Measurements from ENCODE around the gene RABAC1.

Gene RABAC1

DNA sequence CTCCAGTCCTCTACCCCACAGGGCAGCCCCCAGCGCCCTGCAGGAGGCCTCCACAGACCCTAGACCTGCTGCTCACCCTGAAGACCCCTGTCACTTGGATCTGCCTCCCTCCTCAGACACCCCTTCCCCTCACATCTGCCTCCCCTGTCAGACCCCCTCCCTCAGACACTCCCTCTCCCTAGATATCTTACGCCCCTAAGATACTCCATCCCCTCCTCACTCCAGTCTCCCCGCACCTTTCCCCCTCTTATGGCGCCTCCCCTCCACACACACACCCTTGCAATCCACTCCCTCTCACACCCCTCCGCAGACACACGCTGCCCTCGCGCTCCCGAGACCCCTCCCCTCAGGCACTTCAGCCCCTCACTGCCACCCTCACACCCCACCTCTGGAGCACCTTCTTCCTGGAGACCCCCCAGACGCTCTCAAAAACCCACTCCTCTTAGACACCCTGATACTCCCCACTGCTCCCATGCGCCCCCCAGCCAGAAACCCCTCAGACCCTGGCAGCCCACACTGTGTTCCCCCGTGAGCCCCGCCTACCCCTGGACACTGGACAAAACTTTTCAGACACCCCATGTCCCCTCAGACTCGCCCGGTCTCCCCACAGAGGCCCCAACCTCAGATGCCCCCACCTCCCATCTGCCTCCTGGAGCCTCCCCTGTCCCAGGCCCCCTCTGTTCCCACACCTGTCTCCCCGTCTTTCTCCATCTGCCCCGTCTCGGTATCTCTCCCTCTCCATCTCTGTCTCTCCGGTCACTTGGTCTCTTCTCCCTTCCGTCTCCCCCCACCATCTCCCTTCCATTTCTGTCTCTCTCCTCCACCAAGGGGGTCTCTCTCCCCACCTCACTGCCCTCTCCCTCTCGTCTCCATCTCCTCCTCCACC lies 45.3 kb downstream of the RABAC1 start:
- DNase-seq = no peak

DNA sequence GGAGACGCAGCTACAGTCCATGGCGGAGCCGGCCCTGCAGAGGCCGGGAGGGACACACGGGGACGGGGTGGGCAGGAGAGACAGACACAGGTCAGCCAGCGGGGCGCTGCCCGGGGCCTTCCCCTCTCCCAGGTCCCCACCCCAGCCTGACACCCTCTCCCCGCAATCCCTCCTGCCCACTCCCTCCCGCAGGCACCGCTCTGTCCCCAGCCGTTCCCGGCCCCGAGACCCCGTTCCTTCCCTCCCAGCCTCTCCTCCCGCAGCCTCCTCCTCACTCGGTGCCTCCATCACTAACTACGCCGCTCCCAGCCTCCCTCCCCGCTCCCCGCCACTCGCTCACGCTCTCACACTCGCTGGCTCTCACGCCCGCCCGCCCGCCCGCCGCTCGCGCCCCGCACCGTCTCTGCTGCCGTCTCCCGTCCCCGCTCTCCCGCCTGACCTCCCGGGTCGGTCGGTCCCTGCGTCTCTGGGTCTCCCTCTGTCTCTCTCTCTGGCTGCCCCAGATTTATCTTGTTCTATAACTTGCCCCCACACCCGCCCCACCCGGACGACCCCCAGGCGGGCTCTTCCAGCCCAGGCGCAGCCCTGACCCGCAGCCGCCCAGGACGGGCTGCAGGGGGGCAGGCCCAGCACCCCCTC lies 46.1 kb downstream of the RABAC1 start:
- DNase-seq = no peak

DNA sequence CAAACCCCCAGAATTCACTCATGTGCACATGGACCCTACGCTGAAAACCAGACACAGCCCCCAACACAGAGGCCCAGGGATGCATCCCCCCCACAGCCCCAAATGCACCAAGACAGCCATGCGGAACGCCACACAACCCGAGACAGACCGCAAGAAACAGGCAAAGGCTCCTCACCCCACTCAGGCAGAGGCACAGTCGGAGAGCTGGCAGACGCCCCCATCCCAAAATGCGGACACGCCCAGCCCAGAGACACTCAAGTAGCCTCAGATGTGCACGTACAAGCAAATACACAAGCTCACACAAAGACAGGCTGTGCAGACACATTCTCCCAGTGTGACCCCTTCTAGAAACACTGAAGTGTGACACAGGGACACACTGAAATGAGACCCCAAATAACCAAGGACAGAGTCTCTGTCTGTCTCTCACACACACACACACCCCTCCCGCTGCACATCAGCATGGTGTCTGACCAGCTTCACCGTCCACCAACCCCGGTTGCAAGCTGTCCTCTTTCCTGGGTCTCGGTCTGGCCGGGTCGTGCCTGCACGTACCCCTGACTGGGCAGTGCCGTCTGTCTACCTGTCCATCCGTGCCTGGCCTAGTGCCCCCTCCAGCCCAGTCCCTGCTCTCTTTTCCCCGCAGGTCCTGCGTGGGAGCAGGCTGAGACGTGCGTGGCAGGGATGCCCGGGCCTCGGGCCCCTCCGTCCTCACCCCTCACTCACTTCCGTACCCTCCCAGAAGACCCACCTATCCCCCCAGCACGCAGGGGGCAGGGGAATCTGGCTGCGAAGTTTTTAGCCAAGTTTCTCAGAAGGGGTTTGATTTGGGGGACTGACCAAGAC lies 47.0 kb downstream of the RABAC1 start:
- no peak for DNase-seq

DNA sequence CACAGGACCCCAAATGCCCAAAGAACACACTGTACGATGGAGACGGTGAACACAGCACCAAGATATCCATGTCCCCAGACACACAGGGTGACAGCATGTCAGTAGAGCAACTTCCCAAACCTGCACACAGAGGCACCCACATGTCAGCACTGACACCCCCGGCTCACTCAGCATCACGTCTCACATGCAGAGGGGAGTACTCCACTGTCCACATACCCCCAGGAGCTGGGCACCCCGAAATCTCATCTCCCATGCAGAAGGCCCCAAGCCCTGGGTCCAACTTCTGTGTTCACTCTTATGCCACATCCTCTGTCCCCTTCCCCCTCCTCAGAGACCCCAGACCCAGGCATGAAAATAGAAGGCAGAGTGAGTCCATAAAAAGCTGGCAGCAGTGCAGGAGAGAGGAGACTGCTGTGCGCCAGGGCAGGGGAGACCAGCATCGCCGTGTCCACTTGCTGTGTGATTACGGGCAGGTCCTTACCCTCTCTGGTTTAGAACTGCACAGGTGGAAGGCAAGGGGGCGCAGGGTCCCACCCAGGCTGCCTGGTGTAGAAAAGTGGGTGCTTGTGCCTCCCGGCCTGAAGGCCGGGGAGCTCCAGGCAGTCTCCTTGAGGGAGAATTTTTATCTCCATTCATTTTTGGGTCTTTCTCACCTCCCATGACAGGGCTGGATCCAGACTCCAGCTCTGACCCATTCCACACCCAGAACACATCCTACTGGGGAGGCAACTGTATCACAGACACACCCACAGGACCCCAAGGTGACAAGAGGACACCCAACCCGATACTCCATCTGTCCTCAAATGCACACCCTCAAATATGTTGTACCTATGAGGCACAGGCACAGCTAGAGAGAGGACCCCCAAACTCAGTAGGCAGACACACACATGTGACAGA lies 47.9 kb downstream of the RABAC1 start:
- DNase-seq = no peak

DNA sequence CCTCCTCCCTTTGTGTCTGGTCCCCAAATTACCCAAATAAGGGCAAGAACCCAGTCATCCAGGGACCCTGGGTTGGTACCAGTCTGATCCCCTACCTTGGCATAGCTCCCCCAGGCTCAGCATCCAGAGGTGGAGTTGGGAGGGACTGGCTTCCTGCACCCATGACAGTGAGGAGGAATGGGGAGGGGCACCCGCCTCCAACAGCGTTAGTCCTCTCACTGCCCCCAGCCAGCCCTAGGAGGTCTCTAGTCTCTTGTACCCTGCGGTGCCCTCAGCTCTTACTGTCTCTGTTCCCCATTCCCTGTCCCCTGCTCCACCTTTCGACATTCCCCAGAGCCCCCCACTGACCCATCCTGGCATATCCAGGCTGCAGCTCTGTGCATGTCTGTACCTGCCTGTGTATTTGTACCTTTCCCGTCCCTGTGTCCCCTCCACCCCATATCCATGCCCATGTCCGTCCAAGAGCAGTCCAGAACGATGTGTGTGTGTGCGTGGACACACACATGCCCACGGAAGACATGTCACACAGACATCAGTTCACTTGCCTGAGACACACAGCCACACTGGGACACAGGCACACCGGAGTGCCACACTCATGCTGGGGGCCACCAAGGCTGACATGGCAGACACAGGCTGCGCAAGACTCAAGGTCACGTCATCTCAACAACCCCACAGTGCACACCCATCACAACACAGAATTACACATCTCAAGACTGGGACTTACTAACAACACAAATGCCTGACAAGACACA lies 48.7 kb downstream of the RABAC1 start:
- no peak for DNase-seq

DNA sequence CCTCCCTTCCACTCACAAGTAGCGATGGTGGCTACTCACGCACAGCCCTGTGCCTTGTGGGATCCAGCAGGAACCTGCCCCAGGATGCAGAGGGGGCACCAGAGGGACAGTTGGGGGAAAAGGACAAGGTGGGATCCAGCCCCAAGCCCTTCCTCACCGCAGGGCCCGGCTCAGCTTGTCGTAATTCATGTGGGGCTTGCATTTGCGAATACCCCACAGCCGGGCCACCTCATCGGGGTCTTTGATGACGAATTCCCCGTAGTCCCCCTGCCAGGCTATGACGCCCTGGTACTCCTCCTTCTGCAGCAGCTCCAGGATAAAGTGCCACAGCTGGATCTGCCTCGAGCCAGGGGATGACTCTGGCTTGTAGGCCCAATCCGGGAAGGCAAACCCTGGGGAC lies 49.4 kb downstream of the RABAC1 start:
- no peak for DNase-seq

DNA sequence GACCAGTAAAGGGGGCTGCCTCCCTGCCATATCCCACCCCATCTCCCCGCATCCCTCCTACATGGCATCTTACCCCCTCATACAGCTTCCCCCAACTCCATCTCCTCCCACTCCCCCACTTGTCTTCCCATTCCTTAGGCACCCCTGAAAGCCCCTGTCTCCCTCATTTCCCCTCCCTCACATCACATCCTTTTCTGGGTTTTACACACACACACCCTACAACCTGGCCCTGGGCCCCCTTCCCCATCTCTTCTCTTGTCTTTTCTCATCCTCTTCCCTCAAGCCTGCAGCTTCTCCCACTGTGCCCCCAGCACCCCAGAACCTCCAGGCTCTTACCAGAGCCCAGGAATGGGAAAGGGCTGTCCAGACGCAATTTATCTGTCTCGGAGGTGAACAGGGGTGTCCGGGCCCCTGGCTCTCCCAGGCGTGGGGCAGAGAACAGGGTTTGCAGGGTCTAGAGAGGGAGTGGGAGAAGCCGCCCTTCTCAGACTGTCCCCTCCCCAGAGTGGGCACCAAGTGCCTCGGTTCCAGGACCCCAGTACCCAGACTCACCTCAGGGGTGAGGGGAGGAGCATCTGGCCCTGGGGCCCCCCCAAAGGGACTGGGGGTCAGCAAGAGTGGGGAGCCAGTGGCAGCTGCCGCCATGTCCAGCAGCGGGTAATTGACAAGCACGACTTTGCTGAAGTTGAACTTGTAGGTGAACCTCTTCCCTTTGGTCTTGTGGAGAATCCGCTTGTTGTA lies 50.2 kb downstream of the RABAC1 start:
- DNase-seq = no peak

DNA sequence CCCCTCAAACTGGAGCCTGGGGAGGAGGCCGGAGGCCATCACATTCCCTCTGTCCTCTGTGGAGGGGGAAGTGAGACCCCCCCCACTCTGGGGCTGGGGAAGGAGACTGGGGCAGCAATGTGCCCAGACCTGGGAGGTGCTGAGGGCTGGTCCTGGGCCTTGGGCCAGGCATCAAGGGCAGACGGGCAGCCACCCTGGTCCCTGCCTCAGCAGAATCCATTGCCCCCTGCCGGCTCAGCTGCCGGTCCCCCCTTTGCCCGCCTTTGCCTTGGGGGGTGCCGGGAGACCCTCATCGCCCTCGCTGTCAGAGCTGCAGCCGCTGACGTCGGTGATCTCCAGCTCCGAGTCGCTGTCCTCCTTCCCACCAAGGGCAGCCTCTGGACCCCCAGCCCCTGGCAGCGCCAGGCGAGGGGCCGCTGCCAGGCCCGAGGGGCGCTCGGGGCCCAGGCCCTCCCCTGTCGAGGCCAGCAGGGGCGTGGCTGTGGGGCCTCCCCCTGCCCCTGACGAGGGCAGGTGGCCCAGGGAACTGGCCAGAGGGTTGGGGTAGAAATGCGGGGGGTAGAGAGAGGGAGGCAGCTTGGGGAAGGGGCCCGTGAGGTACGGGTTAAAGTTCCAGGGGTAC lies 51.0 kb downstream of the RABAC1 start:
- no peak for DNase-seq

DNA sequence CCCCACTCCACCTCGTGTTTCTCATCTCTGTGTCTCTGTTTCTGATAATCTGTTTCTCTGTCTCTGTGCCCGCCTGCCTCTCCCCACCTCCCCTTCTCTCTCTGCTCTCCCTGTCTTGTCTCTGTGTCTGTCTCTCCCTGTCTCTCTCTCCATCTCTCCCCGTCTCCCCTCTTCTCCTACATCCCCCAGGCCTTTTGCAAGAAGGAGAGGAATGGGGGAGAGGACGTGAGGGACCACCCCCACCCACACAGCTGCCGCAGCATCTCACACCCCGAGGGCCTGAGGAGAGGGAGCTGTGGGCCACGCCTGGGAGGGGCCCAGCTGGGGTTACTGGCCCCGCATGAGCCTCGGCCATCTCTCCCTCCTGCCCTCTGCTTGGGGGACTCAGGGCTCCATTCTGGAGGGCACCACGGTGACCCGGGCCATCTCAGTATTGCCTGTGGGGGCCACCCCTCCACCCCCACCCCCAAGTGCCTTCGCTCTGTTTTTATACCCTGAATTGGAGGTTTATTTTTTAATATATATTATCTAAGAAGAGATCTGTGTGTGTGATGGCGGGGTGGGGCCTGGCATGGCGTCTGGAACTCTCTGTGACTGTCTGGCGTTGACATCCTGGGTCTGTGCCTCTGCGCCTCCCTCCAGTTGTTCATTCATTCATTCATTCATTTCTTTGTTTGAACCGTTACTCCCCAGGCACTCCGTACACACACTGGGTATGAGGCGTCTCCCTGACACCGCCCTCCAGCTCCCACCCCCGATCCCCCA lies 52.0 kb downstream of the RABAC1 start:
- no peak for DNase-seq
